Heart left ventricle (tissue), 16 donors: ENCODE data around the gene TTC22. TPM values are rescaled to one million over a fixed set of nuclear protein-coding genes. Genes with fewer than 3 reads are reported as not detected.

Experiments
- ATAC-seq, 4 donors: fragments of 200-7000 bp; cut with Tn5 transposase; one replicate each; pipeline ENCODE4 v1.9.1; 2020 to 2022; ENCODE audit warnings: moderate library complexity in 4 of 4, mild to moderate bottlenecking in 3 of 4, moderate number of reproducible peaks in 1 of 4
- DNase-seq, 5 donors: peaks; one replicate each; pipeline ENCODE4 v3.0.0-alpha.2; 2020
- H3K27ac ChIP-seq, 12 donors: fragments of 200-600 bp; sonication (generic) in 4 of 12; one replicate each; pipeline versions ENCODE4 v1.5.0 to v1.8.0; 2016 to 2022; ENCODE audit warnings: mild to moderate bottlenecking in 2 of 12
- H3K27me3 ChIP-seq, 9 donors: fragments of 200-600 bp; sonication (generic) in 2 of 9; one replicate each; pipeline versions ENCODE4 v1.5.1 to v1.8.0; 2016 to 2022; ENCODE audit warnings: mild to moderate bottlenecking in 3 of 9
- H3K36me3 ChIP-seq, 9 donors: fragments of 200-600 bp; sonication (generic) in 2 of 9; one replicate each; pipeline versions ENCODE4 v1.5.0 to v1.8.0; 2018 to 2022; ENCODE audit warnings: mild to moderate bottlenecking in 2 of 9
- H3K4me1 ChIP-seq, 12 donors: fragments of 200-600 bp; sonication (generic) in 4 of 12; one replicate each; pipeline versions ENCODE4 v1.5.0 to v1.8.0; 2016 to 2022; ENCODE audit warnings: mild to moderate bottlenecking in 3 of 12
- H3K4me3 ChIP-seq, 12 donors: fragments of 200-600 bp; sonication (generic) in 4 of 12; one replicate each; pipeline versions ENCODE4 v1.5.0 to v1.8.0; 2017 to 2022; ENCODE audit warnings: mild to moderate bottlenecking in 9 of 12, moderate library complexity in 4 of 12
- H3K9me3 ChIP-seq, 12 donors: fragments of 200-600 bp; sonication (generic) in 4 of 12; one replicate each; pipeline versions ENCODE4 v1.5.0 to v1.8.0; 2016 to 2022; ENCODE audit warnings: mild to moderate bottlenecking in 1 of 12
- POLR2A ChIP-seq, 2 donors: fragments of 450-650 bp; IDR thresholded peaks; one replicate each; pipeline ENCODE4 v1.6.1; 2017; ENCODE audit warnings: antibody characterized with exemption in 2 of 2, mild to moderate bottlenecking in 2 of 2, moderate library complexity in 2 of 2
- WGBS, 4 donors: extraction: QIAGEN DNeasy Blood & Tissue Kit in 2 of 4; methylation state at CpG; one replicate each; pipeline versions ENCODE4 v1.1.5 to v1.1.7; 2013 to 2018; 5-methylcytosine and 5-hydroxymethylcytosine counted together
- intact Hi-C, 10 donors: fragments of 100-400 bp; cut with DNase I; formaldehyde crosslinking; loops; one replicate each; pipeline versions ENCODE4 v1.11.1 to v1.14.2; 2022
- polyA plus RNA-seq, 2 donors: library from polyadenylated mRNA; stranded (reverse); fragments of 200-250 nt; gene quantifications; one replicate each; pipeline ENCODE4 v1.2.3, GENCODE V29; 2013
- total RNA-seq, 9 donors: library from RNA; depleted of rRNA in 2 of 9; stranded (reverse); fragments of >200 nt in 2 of 9; fragmentation: NEBNext Ultra II Directional in 3 of 9; extraction: Animal tissue kit (Norgen Biotek cat#: 25700) in 3 of 9; gene quantifications; one replicate each; pipeline versions ENCODE4 v1.1.0 to v1.2.4, GENCODE V29; 2016 to 2023
- TF ChIP-seq, protein P1 (sequence below), 12 donors: fragments of 200-600 bp; sonication (generic) in 4 of 12; IDR thresholded peaks; one replicate each; pipeline versions ENCODE4 v1.5.0 to v1.8.0; 2018 to 2022; ENCODE audit warnings: antibody characterized with exemption in 12 of 12, mild to moderate bottlenecking in 5 of 12
- donor health status: ischemic (EF 13 %, LVEDD 7.1; RV severe dilation, severe dysfunction).
- donor health status: healthy with polysubstance abuse.
- donor health status: DM: no; HTN: yes; CAD: no.
- donor health status: DM: no; HTN: no; CAD: no.
- donor health status: ischemic (EF 25% LVEDD 6.9; RV normal size, moderate dysfunction).
- donor health status: ischemic (EF 25% LVEDD 5.7; RV mildly dilated, moderate dysfunction).
- donor health status: healthy.
- donor health status: DM: yes; HTN: yes; CAD: no.
- donor health status: ischemic (EF 35%, LVEDD 5.7; RV mildly dilated, moderate dysfunction).
- donor health status: nonischemic (EF 11% LVEDD 7.7; RV severe dilation, severe dysfunction).
- donor health status: DM: yes; HTN: yes; CAD: no.
- donor health status: PGD.
- donor health status: ischemic (EF 29% LVEDD 5.4; RV normal size, mild dysfunction).
- donor health status: nonischemic (EF 23%, LVEDD 6.1; RV moderate dilation, normal function).

Gene TTC22
- total and polyA plus RNA-seq, 11 donors, result 0.06 to 2.5 (median 0.25) TPM; not detected in 2

DNA sequence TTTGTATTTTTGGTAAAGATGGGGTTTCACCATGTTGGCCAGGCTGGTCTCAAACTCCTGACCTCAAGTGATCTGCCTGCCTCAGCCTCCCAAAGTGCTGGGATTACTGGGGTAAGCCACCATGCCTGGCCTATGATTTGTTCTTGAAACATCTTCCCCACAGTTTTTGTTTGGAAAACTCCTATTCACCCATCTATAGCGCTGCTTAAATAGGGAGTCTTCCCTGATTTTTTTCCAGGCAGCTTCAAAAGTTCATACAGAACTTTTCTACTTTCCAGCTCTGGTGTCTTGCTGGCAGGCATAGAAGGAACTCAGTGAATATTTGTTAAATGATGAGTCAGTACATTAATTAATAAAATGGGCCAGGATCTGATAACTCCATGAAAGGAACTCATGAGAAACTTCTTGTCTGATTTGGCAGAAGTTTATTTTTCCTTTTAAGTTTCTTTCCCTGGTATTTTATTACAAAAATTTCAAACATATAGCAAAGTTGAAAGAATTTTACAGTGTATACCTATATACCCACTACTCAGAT is 33.0 kb upstream of the TTC22 start:
- DNase-seq, result no peak
- peaks cover 0 to 25% (median 13%) of the 10 kb centered on the region in 12 donors for H3K9me3 ChIP-seq
- WGBS, 4 donors, result 92 to 100% (median 98%) methylated on average over 1 of the region's 1 CpG
- H3K36me3 ChIP-seq, result no peaks in the 10 kb centered on the region
- ATAC-seq, result no peak
- intact Hi-C loops, result no loop called here
- no peak overlapping the region for H3K27ac ChIP-seq
- H3K4me1 ChIP-seq, result no peaks in the 10 kb centered on the region
- H3K27me3 ChIP-seq, result no peaks in the 10 kb centered on the region
- H3K4me3 ChIP-seq, result no peak overlapping the region
- TF ChIP-seq, protein P1, sequence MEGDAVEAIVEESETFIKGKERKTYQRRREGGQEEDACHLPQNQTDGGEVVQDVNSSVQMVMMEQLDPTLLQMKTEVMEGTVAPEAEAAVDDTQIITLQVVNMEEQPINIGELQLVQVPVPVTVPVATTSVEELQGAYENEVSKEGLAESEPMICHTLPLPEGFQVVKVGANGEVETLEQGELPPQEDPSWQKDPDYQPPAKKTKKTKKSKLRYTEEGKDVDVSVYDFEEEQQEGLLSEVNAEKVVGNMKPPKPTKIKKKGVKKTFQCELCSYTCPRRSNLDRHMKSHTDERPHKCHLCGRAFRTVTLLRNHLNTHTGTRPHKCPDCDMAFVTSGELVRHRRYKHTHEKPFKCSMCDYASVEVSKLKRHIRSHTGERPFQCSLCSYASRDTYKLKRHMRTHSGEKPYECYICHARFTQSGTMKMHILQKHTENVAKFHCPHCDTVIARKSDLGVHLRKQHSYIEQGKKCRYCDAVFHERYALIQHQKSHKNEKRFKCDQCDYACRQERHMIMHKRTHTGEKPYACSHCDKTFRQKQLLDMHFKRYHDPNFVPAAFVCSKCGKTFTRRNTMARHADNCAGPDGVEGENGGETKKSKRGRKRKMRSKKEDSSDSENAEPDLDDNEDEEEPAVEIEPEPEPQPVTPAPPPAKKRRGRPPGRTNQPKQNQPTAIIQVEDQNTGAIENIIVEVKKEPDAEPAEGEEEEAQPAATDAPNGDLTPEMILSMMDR (IDR thresholded peaks at IDR 0.05), result no peak

- ATAC-seq (no peak), DNase-seq (no peak)
- intact Hi-C loops, result no loop called here
- H3K4me3 ChIP-seq, result no peak overlapping the region
- TF ChIP-seq POLR2A (IDR thresholded peaks at IDR 0.05), result no peak
- TF ChIP-seq, protein P1 (IDR thresholded peaks at IDR 0.05), result no peak
- H3K36me3 ChIP-seq, result no peaks in the 10 kb centered on the region
- no peak overlapping the region for H3K27ac ChIP-seq
- H3K9me3 ChIP-seq, result peaks cover 0 to 35% (median 18%) of the 10 kb centered on the region in 12 donors
- no peaks in the 10 kb centered on the region for H3K27me3 ChIP-seq
- H3K4me1 ChIP-seq, result no peaks in the 10 kb centered on the region
- WGBS, 4 donors, result 74 to 82% (median 80%) methylated on average over 6 to 9 of the region's 9 CpGs
These were observed 32.0 kb upstream of the TTC22 start for GRCh38 chr1:54833121-54833520.

GRCh38 chr1:54826226-54826816 is 25.2 kb upstream of the TTC22 start:
- Histone ChIP-seq H3K36me3 (no peaks in the 10 kb centered on the region), H3K4me1 (no peaks in the 10 kb centered on the region), H3K4me3 (no peak overlapping the region), H3K9me3 (peaks cover 0 to 72% (median 35%) of the 10 kb centered on the region in 12 donors), H3K27me3 (no peaks in the 10 kb centered on the region), H3K27ac (no peak overlapping the region)
- intact Hi-C loops, result no loop called here
- no peak for ATAC-seq
- WGBS, 4 donors, result 89 to 94% (median 90%) methylated on average over 3 to 4 of the region's 4 CpGs
- TF ChIP-seq, protein P1 (IDR thresholded peaks at IDR 0.05), result no peak
- TF ChIP-seq POLR2A (IDR thresholded peaks at IDR 0.05), result no peak
- DNase-seq, result no peak

GRCh38 chr1:54825696-54826095 is 24.6 kb upstream of the TTC22 start:
- 84 to 93% (median 90%) methylated on average over 3 to 5 of the region's 5 CpGs for WGBS, 4 donors
- H3K4me3 ChIP-seq, result no peak overlapping the region
- H3K9me3 ChIP-seq, result peaks cover 0 to 66% (median 30%) of the 10 kb centered on the region in 12 donors
- no peak for DNase-seq
- H3K27me3 ChIP-seq, result no peaks in the 10 kb centered on the region
- intact Hi-C loops, result no loop called here
- ATAC-seq, result no peak
- H3K36me3 ChIP-seq, result no peaks in the 10 kb centered on the region
- TF ChIP-seq, protein P1 (IDR thresholded peaks at IDR 0.05), result no peak
- TF ChIP-seq POLR2A (IDR thresholded peaks at IDR 0.05), result no peak
- H3K27ac ChIP-seq, result no peak overlapping the region
- no peaks in the 10 kb centered on the region for H3K4me1 ChIP-seq
